Measurements from ENCODE around the gene PIH1D1. TPM values are rescaled to one million over a fixed set of nuclear protein-coding genes. Genes with fewer than 3 reads are reported as not detected.
"Not testable (repeated sequence)": the region's sequence is repeated elsewhere in the genome, so short reads cannot be mapped to it uniquely, and the experiment has no call there.

The PIH1D1 gene
- total RNA-seq, 4 donors from 2014 or later, result 82.0 to 124 (median 104) TPM

DNA sequence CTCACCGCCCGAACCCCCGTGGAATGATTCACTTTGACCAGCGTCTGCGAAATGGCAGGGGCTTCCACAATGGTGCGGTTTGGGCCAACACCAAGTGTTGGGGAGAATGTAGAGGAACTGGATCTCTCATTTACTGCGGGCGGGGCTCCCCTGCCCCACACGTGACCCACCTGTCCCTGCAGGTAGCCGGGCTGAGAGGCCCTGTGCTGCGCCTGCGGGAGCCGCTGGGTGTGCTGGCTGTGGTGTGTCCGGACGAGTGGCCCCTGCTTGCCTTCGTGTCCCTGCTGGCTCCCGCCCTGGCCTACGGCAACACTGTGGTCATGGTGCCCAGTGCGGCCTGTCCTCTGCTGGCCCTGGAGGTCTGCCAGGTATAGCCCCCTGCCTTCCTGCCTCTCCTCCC, 16.6 kb upstream of the PIH1D1 start:
- H3K36me3 ChIP-seq, result peaks cover 31% of the 10 kb centered on the region
- H3K4me3 ChIP-seq, result peak overlapping the region; percentile 27
- TF ChIP-seq EP300 (IDR thresholded peaks at IDR 0.05), result no peak
- no peak for TF ChIP-seq POLR2A (IDR thresholded peaks at IDR 0.05)
- TF ChIP-seq, protein P1, sequence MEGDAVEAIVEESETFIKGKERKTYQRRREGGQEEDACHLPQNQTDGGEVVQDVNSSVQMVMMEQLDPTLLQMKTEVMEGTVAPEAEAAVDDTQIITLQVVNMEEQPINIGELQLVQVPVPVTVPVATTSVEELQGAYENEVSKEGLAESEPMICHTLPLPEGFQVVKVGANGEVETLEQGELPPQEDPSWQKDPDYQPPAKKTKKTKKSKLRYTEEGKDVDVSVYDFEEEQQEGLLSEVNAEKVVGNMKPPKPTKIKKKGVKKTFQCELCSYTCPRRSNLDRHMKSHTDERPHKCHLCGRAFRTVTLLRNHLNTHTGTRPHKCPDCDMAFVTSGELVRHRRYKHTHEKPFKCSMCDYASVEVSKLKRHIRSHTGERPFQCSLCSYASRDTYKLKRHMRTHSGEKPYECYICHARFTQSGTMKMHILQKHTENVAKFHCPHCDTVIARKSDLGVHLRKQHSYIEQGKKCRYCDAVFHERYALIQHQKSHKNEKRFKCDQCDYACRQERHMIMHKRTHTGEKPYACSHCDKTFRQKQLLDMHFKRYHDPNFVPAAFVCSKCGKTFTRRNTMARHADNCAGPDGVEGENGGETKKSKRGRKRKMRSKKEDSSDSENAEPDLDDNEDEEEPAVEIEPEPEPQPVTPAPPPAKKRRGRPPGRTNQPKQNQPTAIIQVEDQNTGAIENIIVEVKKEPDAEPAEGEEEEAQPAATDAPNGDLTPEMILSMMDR (IDR thresholded peaks at IDR 0.05), result no peak
- TF ChIP-seq POLR2AphosphoS5 (IDR thresholded peaks at IDR 0.05), result no peak
- H3K27me3 ChIP-seq, result no peaks in the 10 kb centered on the region
- no peak for DNase-seq (ENCODE audit: low spot score in 2 of 2)
- no peaks in the 10 kb centered on the region for H3K9me3 ChIP-seq
- WGBS, result 44% methylated on average over 17 of the region's 19 CpGs
- peak overlapping the region; percentile 93 for H3K27ac ChIP-seq
- H3K4me1 ChIP-seq, result peaks cover 29% of the 10 kb centered on the region

DNA sequence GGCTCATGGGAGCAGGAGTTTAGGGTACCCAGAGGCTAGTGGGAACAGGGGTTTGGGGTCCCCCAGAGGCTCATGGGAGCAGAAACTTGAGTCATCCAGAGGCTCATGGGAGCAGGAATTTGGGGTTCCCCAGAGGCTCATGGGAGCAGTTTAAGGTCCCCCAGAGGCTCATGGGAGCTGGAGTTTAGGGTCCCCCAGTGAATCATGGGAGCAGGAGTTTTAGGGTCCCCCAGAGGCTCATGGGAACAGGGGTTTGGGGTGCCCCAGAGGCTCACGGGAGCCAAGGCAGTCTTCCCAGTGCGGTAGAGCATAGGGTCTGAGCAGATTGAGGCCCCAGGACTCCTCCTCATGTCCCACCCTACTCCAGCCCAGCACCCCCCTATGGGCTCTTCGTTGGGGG, 13.8 kb upstream of the PIH1D1 start:
- DNase-seq (ENCODE audit: low spot score in 2 of 2), result no peak
- Histone ChIP-seq H3K4me1 (peaks cover 28% of the 10 kb centered on the region), H3K9me3 (no peaks in the 10 kb centered on the region), H3K27me3 (no peaks in the 10 kb centered on the region), H3K27ac (no peak overlapping the region), H3K4me3 (no peak overlapping the region), H3K36me3 (peaks cover 40% of the 10 kb centered on the region)
- TF ChIP-seq POLR2A (IDR thresholded peaks at IDR 0.05) (no peak), POLR2AphosphoS5 (IDR thresholded peaks at IDR 0.05) (no peak)
- TF ChIP-seq, protein P1 (IDR thresholded peaks at IDR 0.05), result no peak
- WGBS, result 100% methylated on average over 3 of the region's 3 CpGs

DNA sequence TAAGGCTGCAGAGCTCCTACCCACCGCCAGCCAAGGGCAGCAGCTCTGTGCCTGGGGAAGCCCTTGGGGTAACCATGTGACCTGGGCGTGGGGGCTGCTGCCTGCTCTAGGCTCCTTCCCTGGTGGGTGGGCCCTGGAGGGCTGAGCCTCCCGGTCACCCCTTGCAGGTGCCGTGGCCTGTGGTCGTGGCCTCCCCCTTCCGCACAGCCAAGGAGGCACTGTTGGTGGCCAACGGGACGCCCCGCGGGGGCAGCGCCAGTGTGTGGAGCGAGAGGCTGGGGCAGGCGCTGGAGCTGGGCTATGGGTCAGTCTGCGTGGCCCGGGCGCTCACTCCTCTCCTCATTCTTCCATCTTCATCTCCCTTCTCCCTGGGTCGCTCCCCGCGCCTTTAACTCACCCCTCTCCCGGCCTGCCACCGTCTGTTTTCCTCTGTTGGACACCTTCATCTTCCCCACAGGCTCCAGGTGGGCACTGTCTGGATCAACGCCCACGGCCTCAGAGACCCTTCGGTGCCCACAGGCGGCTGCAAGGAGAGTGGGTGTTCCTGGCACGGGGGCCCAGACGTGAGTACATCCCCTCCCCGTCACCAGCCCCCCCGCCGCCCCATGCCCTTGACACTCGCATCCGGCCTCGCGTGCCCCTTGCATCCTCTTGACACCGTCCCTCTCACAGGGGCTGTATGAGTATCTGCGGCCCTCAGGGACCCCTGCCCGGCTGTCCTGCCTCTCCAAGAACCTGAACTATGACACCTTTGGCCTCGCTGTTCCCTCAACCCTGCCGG, 12.5 kb upstream of the PIH1D1 start:
- TF ChIP-seq POLR2AphosphoS5 (IDR thresholded peaks at IDR 0.05), result no peak
- no peak for TF ChIP-seq POLR2A (IDR thresholded peaks at IDR 0.05)
- TF ChIP-seq EP300 (IDR thresholded peaks at IDR 0.05), result no peak
- TF ChIP-seq, protein P1 (IDR thresholded peaks at IDR 0.05), result no peak
- 91% methylated on average over 35 of the region's 39 CpGs for WGBS
- Histone ChIP-seq H3K4me3 (no peak overlapping the region), H3K27me3 (no peaks in the 10 kb centered on the region), H3K9me3 (no peaks in the 10 kb centered on the region), H3K27ac (no peak overlapping the region), H3K36me3 (peaks cover 51% of the 10 kb centered on the region), H3K4me1 (peaks cover 16% of the 10 kb centered on the region)
- DNase-seq (ENCODE audit: low spot score in 2 of 2), result no peak

DNA sequence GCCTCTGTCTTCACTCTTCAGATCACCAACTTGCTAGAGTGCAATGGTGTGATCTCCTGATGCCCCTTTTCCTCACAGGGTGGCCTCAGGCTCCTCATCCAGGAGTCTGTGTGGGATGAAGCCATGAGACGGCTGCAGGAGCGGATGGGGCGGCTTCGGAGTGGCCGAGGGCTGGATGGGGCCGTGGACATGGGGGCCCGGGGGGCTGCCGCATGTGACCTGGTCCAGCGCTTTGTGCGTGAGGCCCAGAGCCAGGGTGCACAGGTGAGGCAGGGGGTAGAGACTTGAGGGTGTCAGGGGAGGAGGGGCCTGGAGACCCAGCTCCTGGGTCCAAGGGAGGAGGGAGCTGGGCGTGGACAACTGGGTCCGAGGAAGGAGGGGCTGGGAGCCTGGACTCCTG, 10.9 kb upstream of the PIH1D1 start:
- no peak for DNase-seq (ENCODE audit: low spot score in 2 of 2)
- H3K36me3 ChIP-seq, result peaks cover 51% of the 10 kb centered on the region
- no peak overlapping the region for H3K4me3 ChIP-seq
- no peaks in the 10 kb centered on the region for H3K9me3 ChIP-seq
- TF ChIP-seq POLR2AphosphoS5 (IDR thresholded peaks at IDR 0.05) (no peak), POLR2A (IDR thresholded peaks at IDR 0.05) (no peak)
- H3K27ac ChIP-seq, result no peak overlapping the region
- 79% methylated on average over 7 of the region's 12 CpGs for WGBS
- no peaks in the 10 kb centered on the region for H3K27me3 ChIP-seq
- peaks cover 8% of the 10 kb centered on the region for H3K4me1 ChIP-seq

DNA sequence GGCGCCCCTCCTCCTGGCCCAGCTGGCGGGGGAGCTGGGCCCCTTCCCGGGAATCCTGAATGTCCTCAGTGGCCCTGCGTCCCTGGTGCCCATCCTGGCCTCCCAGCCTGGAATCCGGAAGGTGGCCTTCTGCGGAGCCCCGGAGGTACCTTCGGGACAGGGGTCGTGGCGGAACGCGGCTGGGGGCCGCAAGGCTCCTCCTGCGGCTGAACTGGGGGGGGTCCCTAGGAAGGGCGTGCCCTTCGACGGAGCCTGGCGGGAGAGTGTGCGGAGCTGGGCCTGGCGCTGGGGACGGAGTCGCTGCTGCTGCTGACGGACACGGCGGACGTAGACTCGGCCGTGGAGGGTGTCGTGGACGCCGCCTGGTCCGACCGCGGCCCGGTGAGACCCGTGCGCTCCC, 10.0 kb upstream of the PIH1D1 start:
- WGBS, result 98% methylated on average over 25 of the region's 37 CpGs
- Histone ChIP-seq H3K27ac (no peak overlapping the region), H3K27me3 (no peaks in the 10 kb centered on the region), H3K4me1 (peaks cover 8% of the 10 kb centered on the region), H3K9me3 (no peaks in the 10 kb centered on the region), H3K36me3 (peaks cover 51% of the 10 kb centered on the region), H3K4me3 (no peak overlapping the region)
- DNase-seq (ENCODE audit: low spot score in 2 of 2), result no peak
- no peak for TF ChIP-seq EP300 (IDR thresholded peaks at IDR 0.05)
- TF ChIP-seq POLR2A (IDR thresholded peaks at IDR 0.05), result no peak
- TF ChIP-seq, protein P1 (IDR thresholded peaks at IDR 0.05), result no peak
- TF ChIP-seq POLR2AphosphoS5 (IDR thresholded peaks at IDR 0.05), result no peak

DNA sequence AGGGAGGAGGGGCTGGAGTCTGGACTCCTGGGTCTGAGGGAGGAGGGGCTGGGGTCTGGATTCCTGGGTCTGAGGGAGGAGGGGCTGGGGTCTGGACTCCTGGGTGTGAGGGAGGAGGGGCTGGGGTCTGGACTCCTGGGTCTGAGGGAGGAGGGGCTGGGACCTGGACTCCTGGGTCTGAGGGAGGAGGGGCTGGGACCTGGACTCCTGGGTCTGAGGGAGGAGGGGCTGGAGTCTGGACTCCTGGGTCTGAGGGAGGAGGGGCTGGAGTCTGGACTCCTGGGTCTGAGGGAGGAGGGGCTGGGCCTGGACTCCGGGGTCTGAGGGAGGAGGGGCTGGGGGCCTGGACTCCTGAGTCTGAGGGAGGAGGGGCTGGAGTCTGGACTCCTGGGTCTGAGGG, 9.5 kb upstream of the PIH1D1 start:
- H3K9me3 ChIP-seq; H3K27ac ChIP-seq; H3K4me3 ChIP-seq; H3K27me3 ChIP-seq; DNase-seq (ENCODE audit: low spot score in 2 of 2): not testable (repeated sequence)
- WGBS, result no CpG with 5 or more reads among the region's 1 CpG
- peaks cover 11% of the 10 kb centered on the region for H3K4me1 ChIP-seq
- peaks cover 45% of the 10 kb centered on the region for H3K36me3 ChIP-seq

Measured in suprapubic skin (tissue), 4 donors.